Upper lobe of left lung (tissue), 4 donors: ENCODE measurements around the gene PRKCH.

Experiments used
- EP300 ChIP-seq, 4 donors: sonication (generic); formaldehyde crosslinking; IDR thresholded peaks; one replicate each; pipeline ENCODE4 v1.5.1; 2017; ENCODE audit warnings: antibody characterized with exemption in 4 of 4, control low read depth in 2 of 4
- POLR2A ChIP-seq, 4 donors: fragments of 450-650 bp; IDR thresholded peaks; one replicate each; pipeline ENCODE4 v1.5.1; 2016 to 2017; ENCODE audit warnings: antibody characterized with exemption in 4 of 4, mild to moderate bottlenecking in 2 of 4
- POLR2AphosphoS5 ChIP-seq, 2 donors: sonication (generic); formaldehyde crosslinking; IDR thresholded peaks; one replicate each; pipeline ENCODE4 v1.5.1; 2017; ENCODE audit warnings: antibody characterized with exemption in 2 of 2
- TF ChIP-seq, protein P1 (sequence below), 6 experiments: fragments of 450-650 bp in 4 of 6; fragments of 200-600 bp in 2 of 6; sonication (generic) in 2 of 6; IDR thresholded peaks; one replicate each; pipeline ENCODE4 v1.5.1; 2016 to 2019; ENCODE audit warnings: antibody characterized with exemption in 6 of 6

DNA sequence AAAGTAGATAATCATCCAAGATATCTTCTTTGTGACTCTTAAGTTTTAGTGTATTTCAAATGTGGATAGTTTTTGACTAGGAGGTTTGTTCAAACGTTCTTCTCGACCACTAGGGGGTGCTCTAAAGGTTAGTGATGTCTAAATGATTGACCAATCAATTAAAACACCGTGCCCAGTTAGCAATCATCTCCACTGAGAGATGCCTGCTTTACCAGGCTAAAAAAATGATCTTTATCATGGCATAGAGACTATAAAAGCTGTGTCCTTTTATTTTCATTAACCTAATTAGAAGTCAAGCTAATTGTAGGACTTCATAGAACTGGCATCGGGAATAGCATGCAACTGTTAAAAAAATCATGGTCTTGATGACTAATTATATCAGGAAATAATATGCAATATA is 153.9 kb downstream of the PRKCH start:
- TF ChIP-seq, protein P1, sequence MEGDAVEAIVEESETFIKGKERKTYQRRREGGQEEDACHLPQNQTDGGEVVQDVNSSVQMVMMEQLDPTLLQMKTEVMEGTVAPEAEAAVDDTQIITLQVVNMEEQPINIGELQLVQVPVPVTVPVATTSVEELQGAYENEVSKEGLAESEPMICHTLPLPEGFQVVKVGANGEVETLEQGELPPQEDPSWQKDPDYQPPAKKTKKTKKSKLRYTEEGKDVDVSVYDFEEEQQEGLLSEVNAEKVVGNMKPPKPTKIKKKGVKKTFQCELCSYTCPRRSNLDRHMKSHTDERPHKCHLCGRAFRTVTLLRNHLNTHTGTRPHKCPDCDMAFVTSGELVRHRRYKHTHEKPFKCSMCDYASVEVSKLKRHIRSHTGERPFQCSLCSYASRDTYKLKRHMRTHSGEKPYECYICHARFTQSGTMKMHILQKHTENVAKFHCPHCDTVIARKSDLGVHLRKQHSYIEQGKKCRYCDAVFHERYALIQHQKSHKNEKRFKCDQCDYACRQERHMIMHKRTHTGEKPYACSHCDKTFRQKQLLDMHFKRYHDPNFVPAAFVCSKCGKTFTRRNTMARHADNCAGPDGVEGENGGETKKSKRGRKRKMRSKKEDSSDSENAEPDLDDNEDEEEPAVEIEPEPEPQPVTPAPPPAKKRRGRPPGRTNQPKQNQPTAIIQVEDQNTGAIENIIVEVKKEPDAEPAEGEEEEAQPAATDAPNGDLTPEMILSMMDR (IDR thresholded peaks at IDR 0.05) = peak; percentile 50 to 82 (median 72)
- TF ChIP-seq EP300 (IDR thresholded peaks at IDR 0.05) = no peak
- TF ChIP-seq POLR2AphosphoS5 (IDR thresholded peaks at IDR 0.05) = no peak
- TF ChIP-seq POLR2A (IDR thresholded peaks at IDR 0.05) = no peak
